Esophagus squamous epithelium (tissue), 4 donors: ENCODE measurements around the gene LBX1.

Source experiments
- CTCF ChIP-seq, 6 experiments: fragments of 450-650 bp in 4 of 6; fragments of 200-600 bp in 2 of 6; sonication (generic) in 2 of 6; IDR thresholded peaks; one replicate each; pipeline ENCODE4 v1.5.1; 2016 to 2019; ENCODE audit warnings: antibody characterized with exemption in 6 of 6, mild to moderate bottlenecking in 4 of 6, moderate library complexity in 4 of 6
- POLR2A ChIP-seq, 4 donors: fragments of 450-650 bp; IDR thresholded peaks; one replicate each; pipeline ENCODE4 v1.6.1; 2017; ENCODE audit warnings: antibody characterized with exemption in 4 of 4, mild to moderate bottlenecking in 4 of 4, moderate library complexity in 3 of 4

DNA sequence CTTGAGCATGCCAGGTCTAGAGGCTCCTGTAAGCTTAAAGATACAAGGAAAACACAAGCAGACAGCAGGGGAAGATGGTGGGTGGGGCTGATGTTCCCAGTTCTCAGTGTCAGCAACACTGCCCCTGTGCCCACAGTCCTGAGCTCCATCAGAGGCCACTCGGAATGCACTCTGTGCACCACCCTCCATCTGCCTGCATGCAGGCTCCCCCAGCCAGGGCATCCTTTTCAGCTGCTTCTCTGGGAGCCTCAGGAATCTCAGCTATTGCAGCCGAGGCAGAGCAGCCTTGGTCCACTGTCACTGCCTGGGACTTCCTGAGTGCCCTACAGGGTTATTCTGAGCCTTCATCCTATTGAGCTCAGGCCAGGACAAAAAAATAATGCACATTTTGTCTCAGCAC lies 22.2 kb downstream of the LBX1 start:
- no peak for TF ChIP-seq CTCF (IDR thresholded peaks at IDR 0.05)
- TF ChIP-seq POLR2A (IDR thresholded peaks at IDR 0.05) = no peak
